ENCODE data around the gene ZFP64.
"Not testable (repeated sequence)": the region's sequence is repeated elsewhere in the genome, so short reads cannot be mapped to it uniquely, and the experiment has no call there.

The ZFP64 gene

GRCh38 chr20:52201395-52201794, 9.8 kb upstream of the ZFP64 start:
- no peak for DNase-seq (ENCODE audit: low read depth)

GRCh38 chr20:52200870-52201269, 9.3 kb upstream of the ZFP64 start:
- DNase-seq (ENCODE audit: low read depth) = no peak

GRCh38 chr20:52196845-52197244, 5.3 kb upstream of the ZFP64 start:
- no peak for DNase-seq (ENCODE audit: low read depth)

- DNase-seq (ENCODE audit: low read depth) = no peak
These were observed 2.4 kb upstream of the ZFP64 start for GRCh38 chr20:52193886-52194545.

- no peak for DNase-seq (ENCODE audit: low read depth)
These were observed 1.6 kb upstream of the ZFP64 start for GRCh38 chr20:52193133-52193532.

GRCh38 chr20:52192719-52193007, 1.1 kb upstream of the ZFP64 start:
- DNase-seq (ENCODE audit: low read depth) = not testable (repeated sequence)

- DNase-seq (ENCODE audit: low read depth) = peak; percentile 33
These were observed 538 bp upstream of the ZFP64 start for GRCh38 chr20:52191916-52192718.

GRCh38 chr20:52190437-52191131, 995 bp downstream of the ZFP64 start:
- peak; percentile 17 for DNase-seq (ENCODE audit: low read depth)

- no peak for DNase-seq (ENCODE audit: low read depth)
These were observed 9.8 kb downstream of the ZFP64 start for GRCh38 chr20:52181766-52182165.

GRCh38 chr20:52180180-52180840, 11.3 kb downstream of the ZFP64 start:
- no peak for DNase-seq (ENCODE audit: low read depth)

GRCh38 chr20:52179331-52180179, 12.0 kb downstream of the ZFP64 start:
- no peak for DNase-seq (ENCODE audit: low read depth)

- no peak for DNase-seq (ENCODE audit: low read depth)
These were observed 12.9 kb downstream of the ZFP64 start for GRCh38 chr20:52178691-52179090.

GRCh38 chr20:52175840-52176239, 15.7 kb downstream of the ZFP64 start:
- DNase-seq (ENCODE audit: low read depth) = no peak

GRCh38 chr20:52172392-52173047, 19.1 kb downstream of the ZFP64 start:
- DNase-seq (ENCODE audit: low read depth) = no peak

- no peak for DNase-seq (ENCODE audit: low read depth)
These were observed 20.6 kb downstream of the ZFP64 start for GRCh38 chr20:52171025-52171424.

GRCh38 chr20:52168116-52168515, 23.5 kb downstream of the ZFP64 start:
- DNase-seq (ENCODE audit: low read depth) = no peak

- no peak for DNase-seq (ENCODE audit: low read depth)
These were observed 24.2 kb downstream of the ZFP64 start for GRCh38 chr20:52167232-52167840.

- DNase-seq (ENCODE audit: low read depth) = no peak
These were observed 25.4 kb downstream of the ZFP64 start for GRCh38 chr20:52166150-52166549.

- DNase-seq (ENCODE audit: low read depth) = no peak
These were observed 30.9 kb downstream of the ZFP64 start for GRCh38 chr20:52160621-52161204.

GRCh38 chr20:52160049-52160570, 31.5 kb downstream of the ZFP64 start:
- no peak for DNase-seq (ENCODE audit: low read depth)
